Ovary (tissue), 9 donors: Measurements from ENCODE around the gene CCDC40. TPM values are rescaled to one million over a fixed set of nuclear protein-coding genes. Genes with fewer than 3 reads are reported as not detected.

Experiments
- DNase-seq, 5 donors: peaks; one replicate each; pipeline ENCODE4 v3.0.0-alpha.2; 2019 to 2020
- H3K27ac ChIP-seq, 2 donors: fragments of 200-600 bp; one replicate each; pipeline versions ENCODE4 v1.5.1 to v1.8.0; 2019 to 2022
- H3K27me3 ChIP-seq: fragments of 200-600 bp; one replicate; pipeline ENCODE4 v1.8.0; 2022
- H3K36me3 ChIP-seq: fragments of 200-600 bp; sonication (generic); one replicate; pipeline ENCODE4 v1.5.1; 2019
- H3K4me1 ChIP-seq: one replicate; pipeline ENCODE4 v1.8.1; 2013; ENCODE audit warnings: mild to moderate bottlenecking, moderate library complexity; ENCODE audit not compliant: insufficient read depth
- H3K4me3 ChIP-seq: fragments of 200-600 bp; sonication (generic); one replicate; pipeline ENCODE4 v1.5.1; 2017
- H3K9me3 ChIP-seq, 2 donors: fragments of 200-600 bp in 1 of 2; sonication (generic) in 1 of 2; one replicate each; pipeline versions ENCODE4 v1.5.1 to v1.8.1; 2013 to 2019; ENCODE audit warnings: mild to moderate bottlenecking in 1 of 2, moderate library complexity in 1 of 2
- CTCF ChIP-seq, 3 donors: fragments of 450-650 bp in 2 of 3; fragments of 200-600 bp in 1 of 3; IDR thresholded peaks; one replicate each; pipeline versions ENCODE4 v1.5.1 to v1.8.0; 2016 to 2022; ENCODE audit warnings: antibody characterized with exemption in 3 of 3, mild to moderate bottlenecking in 1 of 3
- EP300 ChIP-seq: sonication (generic); formaldehyde crosslinking; IDR thresholded peaks from one replicate; pipeline ENCODE4 v1.6.1; 2017; ENCODE audit warnings: antibody characterized with exemption
- POLR2A ChIP-seq: fragments of 450-650 bp; IDR thresholded peaks from one replicate; pipeline ENCODE4 v1.6.1; 2017; ENCODE audit warnings: antibody characterized with exemption, mild to moderate bottlenecking, moderate library complexity
- WGBS, 3 donors: extraction: QIAGEN DNeasy Blood & Tissue Kit in 1 of 3; methylation state at CpG; one replicate each; pipeline versions ENCODE4 v1.1.5 to v1.1.7; 2013 to 2017; 5-methylcytosine and 5-hydroxymethylcytosine counted together
- intact Hi-C, 4 donors: fragments of 100-400 bp; cut with DNase I; formaldehyde crosslinking; loops; one replicate each; pipeline versions ENCODE4 v1.11.0 to v1.15.1; 2022 to 2023
- polyA plus RNA-seq, 2 donors: library from polyadenylated mRNA; stranded (reverse); fragments of 200-250 nt in 1 of 2; fragments of 350-450 nt in 1 of 2; fragmentation: Illumina TruSeq in 1 of 2; extraction: RNeasy Lipid Tissue Mini Kit (QIAGEN cat#74804) in 1 of 2; gene quantifications; one replicate each; pipeline ENCODE4 v1.2.3, GENCODE V29; 2013 to 2014
- total RNA-seq, 7 donors: library from RNA; depleted of rRNA in 2 of 7; stranded (reverse); fragments of >200 nt in 2 of 7; fragmentation: NEBNext Ultra II Directional in 3 of 7; extraction: Animal tissue kit (Norgen Biotek cat#: 25700) in 3 of 7; gene quantifications; one replicate each; pipeline versions ENCODE4 v1.1.0 to v1.2.4, GENCODE V29; 2016 to 2023
- donor health status: DM: no; HTN: no; CAD: no; lungs with moderate emphysema.
- donor health status: DM: no; HTN: no; CAD: no.
- donor health status: Bipolar disorder and iron deficiency.
- donor health status: DM: yes; HTN: yes; CAD: no.
- donor health status: DM: no; HTN: no; CAD: no.
- donor health status: DM: yes; HTN: yes; CAD: no.

The CCDC40 gene
- total and polyA plus RNA-seq, 9 donors, result 1.5 to 27.8 (median 6.0) TPM

- WGBS, 3 donors, result 54 to 62% (median 57%) methylated on average over 9 of the region's 9 CpGs
- Histone ChIP-seq H3K4me3 (no peak overlapping the region), H3K27ac (no peak overlapping the region), H3K36me3 (no peaks in the 10 kb centered on the region), H3K9me3 (no peaks in the 10 kb centered on the region), H3K4me1 (peaks cover 2% of the 10 kb centered on the region), H3K27me3 (no peaks in the 10 kb centered on the region)
- TF ChIP-seq POLR2A, result no peak
- no peak for TF ChIP-seq CTCF (IDR thresholded peaks at IDR 0.05)
- no peak for TF ChIP-seq EP300
- DNase-seq, result no peak
- intact Hi-C loops, result no loop called here
Observed at GRCh38 chr17:80055597-80055996, 19.2 kb downstream of the CCDC40 start.

GRCh38 chr17:80058311-80058955 is 22.0 kb downstream of the CCDC40 start:
- Histone ChIP-seq H3K27ac (no peak overlapping the region), H3K36me3 (no peaks in the 10 kb centered on the region), H3K4me1 (peaks cover 2% of the 10 kb centered on the region), H3K27me3 (no peaks in the 10 kb centered on the region), H3K4me3 (no peak overlapping the region), H3K9me3 (no peaks in the 10 kb centered on the region)
- intact Hi-C loops, result no loop called here
- TF ChIP-seq POLR2A (no peak), CTCF (IDR thresholded peaks at IDR 0.05) (no peak)
- no peak for DNase-seq
- 95 to 96% (median 95%) methylated on average over 28 of the region's 28 CpGs for WGBS, 3 donors

- no peaks in the 10 kb centered on the region for H3K9me3 ChIP-seq
Observed at GRCh38 chr17:80060644-80061043, 24.2 kb downstream of the CCDC40 start.

GRCh38 chr17:80061421-80061820 is 25.0 kb downstream of the CCDC40 start:
- 94 to 95% (median 95%) methylated on average over 12 of the region's 12 CpGs for WGBS, 3 donors
- DNase-seq, result no peak
- no peaks in the 10 kb centered on the region for H3K9me3 ChIP-seq
- peaks cover 9% of the 10 kb centered on the region for H3K4me1 ChIP-seq
- TF ChIP-seq EP300 (no peak), CTCF (IDR thresholded peaks at IDR 0.05) (no peak), POLR2A (no peak)
- no peaks in the 10 kb centered on the region for H3K36me3 ChIP-seq
- intact Hi-C loops, result loop anchor here in 1 of 4 donors (2.0 kb wide), 1 partner anchor 21 kb away; no protein-coding TSS in a partner anchor
- no peak overlapping the region for H3K27ac ChIP-seq
- H3K4me3 ChIP-seq, result no peak overlapping the region
- no peaks in the 10 kb centered on the region for H3K27me3 ChIP-seq

More at GRCh38 chr17:80060644-80061043, 24.2 kb downstream of the CCDC40 start:
- H3K4me3 ChIP-seq, result no peak overlapping the region
- no peaks in the 10 kb centered on the region for H3K36me3 ChIP-seq
- peaks cover 9% of the 10 kb centered on the region for H3K4me1 ChIP-seq
- intact Hi-C loops, result loop anchor here in 1 of 4 donors (2.0 kb wide), 1 partner anchor 20 kb away; no protein-coding TSS in a partner anchor
- no peak for DNase-seq
- H3K27ac ChIP-seq, result no peak overlapping the region
- H3K27me3 ChIP-seq, result no peaks in the 10 kb centered on the region
- 16 to 32% (median 23%) methylated on average over 4 of the region's 4 CpGs for WGBS, 3 donors
- TF ChIP-seq POLR2A (no peak), EP300 (no peak), CTCF (IDR thresholded peaks at IDR 0.05) (no peak)
